ENCODE measurements around the gene RACGAP1. TPM values are rescaled to one million over a fixed set of nuclear protein-coding genes. Genes with fewer than 3 reads are reported as not detected.

The RACGAP1 gene
- total and polyA plus RNA-seq, 2 of the 8 experiments (the other 6 are each of a cell fraction or from before 2014, with no cell fraction given), result 18.0 to 66.3 TPM

DNA sequence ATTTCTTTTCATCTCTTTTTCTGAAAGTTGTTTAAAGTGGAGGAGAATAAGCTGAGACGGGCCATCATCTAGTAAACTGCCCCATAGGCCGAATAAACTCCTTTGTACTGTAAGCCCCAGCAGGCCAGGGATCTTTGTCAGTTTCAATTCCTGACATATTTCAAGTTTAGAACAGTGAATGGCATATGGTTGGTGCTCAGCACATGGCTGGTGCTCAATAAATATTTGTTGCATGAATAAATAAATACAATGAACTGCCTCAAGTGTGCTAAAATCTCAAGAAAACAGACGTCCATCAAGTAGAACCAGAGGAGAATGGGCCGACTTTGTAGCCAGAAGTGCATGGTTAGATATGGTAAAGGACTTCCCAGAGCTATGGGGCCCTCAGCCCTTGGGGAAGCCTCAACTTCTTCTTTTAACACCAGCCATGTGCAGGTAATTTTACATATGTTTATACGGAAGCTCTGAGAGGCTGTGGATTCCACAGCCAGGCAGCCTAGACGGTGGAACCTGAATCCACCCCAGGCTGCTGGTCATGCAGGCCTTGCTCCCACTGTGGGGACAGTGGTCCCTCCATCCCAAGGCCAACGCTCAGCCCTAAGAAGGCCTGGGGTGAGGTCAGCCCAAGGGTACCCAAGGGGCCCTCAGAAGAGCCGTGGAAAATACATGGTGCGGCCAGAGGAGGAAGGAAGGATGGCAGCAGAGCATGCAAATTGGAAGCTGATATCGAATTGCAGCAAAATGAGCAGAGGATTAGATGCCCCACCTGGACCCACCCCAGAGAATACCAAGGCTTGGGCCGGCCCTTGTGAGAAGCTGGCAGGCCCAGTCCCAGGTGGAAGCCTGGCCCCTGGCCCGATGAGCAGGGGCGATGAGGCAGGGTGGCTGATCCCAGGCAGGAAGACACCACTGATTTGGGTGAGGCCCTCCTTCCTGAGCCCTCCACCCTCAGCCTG lies 83.5 kb downstream of the RACGAP1 start (continued):
- TF ChIP-seq CHD7 (IDR thresholded peaks at IDR 0.05; ENCODE audit: insufficient replicate concordance, low read length) (no peak), SUZ12 (IDR thresholded peaks at IDR 0.05; ENCODE audit: low read length) (no peak), BACH1 (IDR thresholded peaks at IDR 0.05; ENCODE audit: low read length) (no peak), RXRA (IDR thresholded peaks at IDR 0.05; ENCODE audit: insufficient read depth, low read depth, low read length) (no peak), CHD1 (IDR thresholded peaks at IDR 0.05; ENCODE audit: low read depth, low read length) (no peak), GTF2F1 (IDR thresholded peaks at IDR 0.05; ENCODE audit: borderline replicate concordance, low read depth, low read length) (no peak), RAD21 (IDR thresholded peaks at IDR 0.05 in 1 of 2, conservative IDR thresholded peaks at IDR 0.05 in 1 of 2; ENCODE audit: low read depth in 2 of 2, low read length in 2 of 2) (no peak), SRF (IDR thresholded peaks at IDR 0.05; ENCODE audit: low read depth, low read length) (no peak), MAFK (IDR thresholded peaks at IDR 0.05; ENCODE audit: low read depth, low read length) (no peak)
